Activated T-helper 1 cell treated with Interleukin-2 at 50 U/mL for 16 hours (primary cell): Measurements from ENCODE around the gene FKBP1B.
A peak's percentile ranks its signal among the peaks of the same experiment; 100 is the strongest.
"Not testable (repeated sequence)": the region's sequence is repeated elsewhere in the genome, so short reads cannot be mapped to it uniquely, and the experiment has no call there.

Source experiments
- DNase-seq: peaks from one replicate; pipeline ENCODE4 v3.0.0-alpha.2; 2020; ENCODE audit warnings: low read depth

The FKBP1B gene

GRCh38 chr2:24022975-24023575, 26.5 kb upstream of the FKBP1B start:
- DNase-seq: no peak

GRCh38 chr2:24024018-24024417, 25.5 kb upstream of the FKBP1B start:
- DNase-seq: no peak

GRCh38 chr2:24024996-24025663, 24.4 kb upstream of the FKBP1B start:
- DNase-seq: no peak

GRCh38 chr2:24026233-24026632, 23.3 kb upstream of the FKBP1B start:
- no peak for DNase-seq

GRCh38 chr2:24038786-24039499, 10.6 kb upstream of the FKBP1B start:
- DNase-seq: no peak

GRCh38 chr2:24040511-24040910, 9.0 kb upstream of the FKBP1B start:
- DNase-seq: no peak

- DNase-seq: not testable (repeated sequence)
Observed at GRCh38 chr2:24043133-24043532, 6.4 kb upstream of the FKBP1B start.

- no peak for DNase-seq
Observed at GRCh38 chr2:24045511-24046508, 3.7 kb upstream of the FKBP1B start.

- no peak for DNase-seq
Observed at GRCh38 chr2:24046599-24046929, 3.0 kb upstream of the FKBP1B start.

- peak; percentile 84 for DNase-seq
Observed at GRCh38 chr2:24046930-24047702, 2.4 kb upstream of the FKBP1B start, which contains the start of gene WDCP. Gene WDCP, minus strand, starts transcription at chr2:24047391. Its CDS starts 7,897 bp downstream, at chr2:24039494.

GRCh38 chr2:24047703-24048033, 1.9 kb upstream of the FKBP1B start:
- DNase-seq: no peak

GRCh38 chr2:24048769-24049484, 614 bp upstream of the FKBP1B start:
- no peak for DNase-seq

GRCh38 chr2:24050041-24050979, 769 bp downstream of the FKBP1B start:
- no peak for DNase-seq

- no peak for DNase-seq
Observed at GRCh38 chr2:24051833-24052232, 2.3 kb downstream of the FKBP1B start.

- no peak for DNase-seq
Observed at GRCh38 chr2:24052951-24053350, 3.4 kb downstream of the FKBP1B start.

GRCh38 chr2:24054366-24055010, 4.9 kb downstream of the FKBP1B start:
- no peak for DNase-seq

GRCh38 chr2:24055750-24056149, 6.2 kb downstream of the FKBP1B start:
- no peak for DNase-seq

GRCh38 chr2:24058564-24059271, 9.2 kb downstream of the FKBP1B start:
- no peak for DNase-seq

- no peak for DNase-seq
Observed at GRCh38 chr2:24065341-24065740, 15.8 kb downstream of the FKBP1B start.
